Heart left ventricle (tissue), 16 donors: ENCODE measurements around the gene C14orf119. TPM values are rescaled to one million over a fixed set of nuclear protein-coding genes. Genes with fewer than 3 reads are reported as not detected.

ENCODE experiments used
- ATAC-seq, 4 donors: fragments of 200-7000 bp; cut with Tn5 transposase; one replicate each; pipeline ENCODE4 v1.9.1; 2020 to 2022; ENCODE audit warnings: moderate library complexity in 4 of 4, mild to moderate bottlenecking in 3 of 4, moderate number of reproducible peaks in 1 of 4
- DNase-seq, 5 donors: peaks; one replicate each; pipeline ENCODE4 v3.0.0-alpha.2; 2020
- H3K27ac ChIP-seq, 12 donors: fragments of 200-600 bp; sonication (generic) in 4 of 12; one replicate each; pipeline versions ENCODE4 v1.5.0 to v1.8.0; 2016 to 2022; ENCODE audit warnings: mild to moderate bottlenecking in 2 of 12
- H3K27me3 ChIP-seq, 9 donors: fragments of 200-600 bp; sonication (generic) in 2 of 9; one replicate each; pipeline versions ENCODE4 v1.5.1 to v1.8.0; 2016 to 2022; ENCODE audit warnings: mild to moderate bottlenecking in 3 of 9
- H3K36me3 ChIP-seq, 9 donors: fragments of 200-600 bp; sonication (generic) in 2 of 9; one replicate each; pipeline versions ENCODE4 v1.5.0 to v1.8.0; 2018 to 2022; ENCODE audit warnings: mild to moderate bottlenecking in 2 of 9
- H3K4me1 ChIP-seq, 12 donors: fragments of 200-600 bp; sonication (generic) in 4 of 12; one replicate each; pipeline versions ENCODE4 v1.5.0 to v1.8.0; 2016 to 2022; ENCODE audit warnings: mild to moderate bottlenecking in 3 of 12
- H3K4me3 ChIP-seq, 12 donors: fragments of 200-600 bp; sonication (generic) in 4 of 12; one replicate each; pipeline versions ENCODE4 v1.5.0 to v1.8.0; 2017 to 2022; ENCODE audit warnings: mild to moderate bottlenecking in 9 of 12, moderate library complexity in 4 of 12
- H3K9me3 ChIP-seq, 12 donors: fragments of 200-600 bp; sonication (generic) in 4 of 12; one replicate each; pipeline versions ENCODE4 v1.5.0 to v1.8.0; 2016 to 2022; ENCODE audit warnings: mild to moderate bottlenecking in 1 of 12
- CTCF ChIP-seq, 12 donors: fragments of 200-600 bp; sonication (generic) in 4 of 12; IDR thresholded peaks; one replicate each; pipeline versions ENCODE4 v1.5.0 to v1.8.0; 2018 to 2022; ENCODE audit warnings: antibody characterized with exemption in 12 of 12, mild to moderate bottlenecking in 5 of 12
- POLR2A ChIP-seq, 2 donors: fragments of 450-650 bp; IDR thresholded peaks; one replicate each; pipeline ENCODE4 v1.6.1; 2017; ENCODE audit warnings: antibody characterized with exemption in 2 of 2, mild to moderate bottlenecking in 2 of 2, moderate library complexity in 2 of 2
- WGBS, 4 donors: extraction: QIAGEN DNeasy Blood & Tissue Kit in 2 of 4; methylation state at CpG; one replicate each; pipeline versions ENCODE4 v1.1.5 to v1.1.7; 2013 to 2018; 5-methylcytosine and 5-hydroxymethylcytosine counted together
- intact Hi-C, 10 donors: fragments of 100-400 bp; cut with DNase I; formaldehyde crosslinking; loops; one replicate each; pipeline versions ENCODE4 v1.11.1 to v1.14.2; 2022
- polyA plus RNA-seq, 2 donors: library from polyadenylated mRNA; stranded (reverse); fragments of 200-250 nt; gene quantifications; one replicate each; pipeline ENCODE4 v1.2.3, GENCODE V29; 2013
- total RNA-seq, 9 donors: library from RNA; depleted of rRNA in 2 of 9; stranded (reverse); fragments of >200 nt in 2 of 9; fragmentation: NEBNext Ultra II Directional in 3 of 9; extraction: Animal tissue kit (Norgen Biotek cat#: 25700) in 3 of 9; gene quantifications; one replicate each; pipeline versions ENCODE4 v1.1.0 to v1.2.4, GENCODE V29; 2016 to 2023
- donor health status: ischemic (EF 13 %, LVEDD 7.1; RV severe dilation, severe dysfunction).
- donor health status: healthy with polysubstance abuse.
- donor health status: DM: no; HTN: yes; CAD: no.
- donor health status: DM: no; HTN: no; CAD: no.
- donor health status: ischemic (EF 25% LVEDD 6.9; RV normal size, moderate dysfunction).
- donor health status: ischemic (EF 25% LVEDD 5.7; RV mildly dilated, moderate dysfunction).
- donor health status: healthy.
- donor health status: DM: yes; HTN: yes; CAD: no.
- donor health status: ischemic (EF 35%, LVEDD 5.7; RV mildly dilated, moderate dysfunction).
- donor health status: nonischemic (EF 11% LVEDD 7.7; RV severe dilation, severe dysfunction).
- donor health status: DM: yes; HTN: yes; CAD: no.
- donor health status: PGD.
- donor health status: ischemic (EF 29% LVEDD 5.4; RV normal size, mild dysfunction).
- donor health status: nonischemic (EF 23%, LVEDD 6.1; RV moderate dilation, normal function).

Gene C14orf119
- total and polyA plus RNA-seq, 11 donors = 8.1 to 47.7 (median 29.6) TPM

GRCh38 chr14:23066368-23066767 is 28.9 kb upstream of the C14orf119 start:
- H3K27ac ChIP-seq = no peak overlapping the region
- intact Hi-C loops = no loop called here
- TF ChIP-seq CTCF (IDR thresholded peaks at IDR 0.05) = no peak
- TF ChIP-seq POLR2A (IDR thresholded peaks at IDR 0.05) = no peak
- no peaks in the 10 kb centered on the region for H3K9me3 ChIP-seq
- ATAC-seq (no peak), DNase-seq (no peak)
- no peak overlapping the region for H3K4me3 ChIP-seq
- WGBS, 4 donors = 84 to 93% (median 91%) methylated on average over 3 of the region's 3 CpGs
- H3K27me3 ChIP-seq = no peaks in the 10 kb centered on the region
- H3K4me1 ChIP-seq = peaks cover 0 to 49% (median 24%) of the 10 kb centered on the region in 12 donors
- H3K36me3 ChIP-seq = peaks cover 0 to 84% (median 75%) of the 10 kb centered on the region in 9 donors

GRCh38 chr14:23066855-23067744 is 28.2 kb upstream of the C14orf119 start:
- Histone ChIP-seq H3K4me3 (no peak overlapping the region), H3K27ac (no peak overlapping the region), H3K4me1 (peaks cover 5 to 53% (median 26%) of the 10 kb centered on the region in 12 donors), H3K27me3 (no peaks in the 10 kb centered on the region), H3K9me3 (no peaks in the 10 kb centered on the region), H3K36me3 (peaks cover 0 to 77% (median 70%) of the 10 kb centered on the region in 9 donors)
- no peak for DNase-seq
- ATAC-seq = no peak
- intact Hi-C loops = no loop called here
- TF ChIP-seq POLR2A (IDR thresholded peaks at IDR 0.05) = no peak
- TF ChIP-seq CTCF (IDR thresholded peaks at IDR 0.05) = no peak
- 83 to 86% (median 85%) methylated on average over 23 of the region's 23 CpGs for WGBS, 4 donors

DNA sequence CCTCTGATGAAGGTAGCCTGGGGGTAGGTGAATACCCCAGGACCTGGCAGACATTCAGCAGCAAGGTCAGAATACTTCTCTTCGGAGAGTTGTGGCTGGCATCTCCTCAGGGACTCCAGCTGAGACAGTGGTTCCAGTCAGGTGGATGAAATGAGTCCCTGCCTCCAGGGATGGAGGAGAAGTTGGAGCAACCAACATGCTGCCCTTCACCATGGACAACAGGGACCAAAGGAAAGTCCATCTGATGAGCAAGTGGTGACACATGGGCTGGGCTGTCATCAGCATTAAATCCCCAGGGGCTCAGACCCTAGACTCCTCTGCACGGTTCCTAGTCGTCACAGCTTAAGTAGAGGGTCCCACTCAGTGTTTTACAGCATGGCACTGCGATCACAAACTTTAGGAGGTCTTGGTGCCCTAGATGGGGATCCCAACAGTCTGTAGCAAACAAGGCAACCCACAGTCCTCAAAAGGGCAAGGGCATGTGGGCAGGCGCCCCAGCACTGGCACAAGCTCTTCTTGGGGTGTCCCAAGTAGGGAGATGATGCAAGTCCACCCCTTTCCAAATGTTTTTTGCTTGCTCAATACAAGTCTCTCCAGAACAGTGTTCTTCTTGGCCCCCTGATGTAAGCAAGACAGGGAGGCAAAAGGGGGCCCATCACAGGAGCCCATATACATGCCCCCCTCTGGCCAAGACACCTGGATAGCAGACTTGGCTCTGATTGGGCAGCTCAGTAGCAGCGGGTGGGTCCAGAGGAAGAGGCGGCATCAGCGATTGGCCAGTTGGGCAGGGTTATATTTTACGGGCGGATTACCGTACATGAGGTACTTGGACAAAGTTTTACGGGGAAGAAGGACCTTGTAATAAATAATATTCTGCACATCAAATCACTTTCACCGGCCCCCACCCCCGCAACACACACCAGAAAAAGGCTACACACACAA is 27.2 kb upstream of the C14orf119 start:
- peaks cover 0 to 77% (median 65%) of the 10 kb centered on the region in 9 donors for H3K36me3 ChIP-seq
- H3K9me3 ChIP-seq = no peaks in the 10 kb centered on the region
- no peak overlapping the region for H3K4me3 ChIP-seq
- intact Hi-C loops = loop anchor here in 1 of 10 donors (2.0 kb wide), 1 partner anchor 41 kb away; no protein-coding TSS in a partner anchor
- ATAC-seq = no peak
- H3K27me3 ChIP-seq = no peaks in the 10 kb centered on the region
- 69 to 79% (median 77%) methylated on average over 13 to 14 of the region's 14 CpGs for WGBS, 4 donors
- DNase-seq = no peak
- TF ChIP-seq CTCF (IDR thresholded peaks at IDR 0.05) (no peak), POLR2A (IDR thresholded peaks at IDR 0.05) (no peak)
- peak overlapping the region in 2 of 12 donors; percentile 10 to 29 for H3K27ac ChIP-seq
- peaks cover 5 to 48% (median 30%) of the 10 kb centered on the region in 12 donors for H3K4me1 ChIP-seq
